ENCODE data around the gene EIF4E1B.

GRCh38 chr5:176624142-176624541 is 6.3 kb upstream of the EIF4E1B start:
- no peak for TF ChIP-seq FOXM1 (IDR thresholded peaks at IDR 0.05; ENCODE audit: borderline replicate concordance)
- TF ChIP-seq HDGF (IDR thresholded peaks at IDR 0.05; ENCODE audit: borderline replicate concordance) = no peak
- TF ChIP-seq PKNOX1 (IDR thresholded peaks at IDR 0.05) = no peak
- no peak for TF ChIP-seq ZNF384 (IDR thresholded peaks at IDR 0.05)
- TF ChIP-seq CTBP1 (IDR thresholded peaks at IDR 0.05; ENCODE audit: borderline replicate concordance) = no peak
- no peak for TF ChIP-seq L3MBTL2 (conservative IDR thresholded peaks at IDR 0.05)
- TF ChIP-seq BHLHE40 (IDR thresholded peaks at IDR 0.05; ENCODE audit: borderline replicate concordance) = no peak
- TF ChIP-seq NFRKB (IDR thresholded peaks at IDR 0.05) = no peak
- no peak for TF ChIP-seq SUZ12 (IDR thresholded peaks at IDR 0.05)
- no peak for TF ChIP-seq LEF1 (IDR thresholded peaks at IDR 0.05; ENCODE audit: borderline replicate concordance)
- TF ChIP-seq SP1 (IDR thresholded peaks at IDR 0.05) = no peak
- TF ChIP-seq ELF4 (IDR thresholded peaks at IDR 0.05) = no peak

All from HEK293T (cell line).